GM12874 (cell line): ENCODE results near the gene CNTNAP1.

Source experiments
- CTCF ChIP-seq: IDR thresholded peaks from 2 replicates; pipeline ENCODE4 v1.5.1; 2011; ENCODE audit warnings: low read depth, mild to moderate bottlenecking, control low read depth, low read length, moderate library complexity; ENCODE audit not compliant: insufficient read depth

The CNTNAP1 gene

GRCh38 chr17:42694524-42694923 lies 12.2 kb downstream of the CNTNAP1 start:
- no peak for TF ChIP-seq CTCF

GRCh38 chr17:42695500-42695899 lies 13.2 kb downstream of the CNTNAP1 start:
- TF ChIP-seq CTCF = no peak

GRCh38 chr17:42697108-42697811 lies 14.9 kb downstream of the CNTNAP1 start:
- no peak for TF ChIP-seq CTCF

- TF ChIP-seq CTCF = no peak
Measured at GRCh38 chr17:42698736-42699414, 16.5 kb downstream of the CNTNAP1 start.

GRCh38 chr17:42699415-42699740 lies 17.0 kb downstream of the CNTNAP1 start:
- no peak for TF ChIP-seq CTCF

- TF ChIP-seq CTCF = no peak
Measured at GRCh38 chr17:42700586-42701289, 18.4 kb downstream of the CNTNAP1 start.

- TF ChIP-seq CTCF = no peak
Measured at GRCh38 chr17:42702446-42702845, 20.1 kb downstream of the CNTNAP1 start.
